CD1c-positive myeloid dendritic cell (primary cell): ENCODE results near the gene B4GALT5.
"Not testable (repeated sequence)": the region's sequence is repeated elsewhere in the genome, so short reads cannot be mapped to it uniquely, and the experiment has no call there.

Experiments used
- DNase-seq: peaks from one replicate; pipeline ENCODE4 v3.0.0-alpha.2; 2016; ENCODE audit errors: extremely low spot score

Gene B4GALT5

DNA sequence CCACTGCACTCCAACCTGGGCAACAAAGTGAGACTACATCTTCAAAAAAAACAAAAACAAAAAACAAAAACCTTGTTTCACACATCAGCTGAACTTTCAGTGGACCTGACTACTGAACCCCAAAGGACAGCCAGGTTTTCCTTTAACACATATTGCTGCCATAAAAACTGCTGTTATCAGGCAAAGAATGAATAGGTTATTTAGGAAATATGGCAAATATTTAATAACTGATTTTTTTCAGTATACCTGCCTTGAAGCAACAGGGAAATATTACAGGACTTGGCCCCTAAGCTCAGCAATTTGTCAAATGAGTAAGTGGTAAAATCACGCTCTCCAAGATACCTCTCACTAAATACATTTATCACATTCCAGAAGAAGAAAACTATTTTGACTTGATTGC lies 34.0 kb downstream of the B4GALT5 start:
- DNase-seq = no peak

DNA sequence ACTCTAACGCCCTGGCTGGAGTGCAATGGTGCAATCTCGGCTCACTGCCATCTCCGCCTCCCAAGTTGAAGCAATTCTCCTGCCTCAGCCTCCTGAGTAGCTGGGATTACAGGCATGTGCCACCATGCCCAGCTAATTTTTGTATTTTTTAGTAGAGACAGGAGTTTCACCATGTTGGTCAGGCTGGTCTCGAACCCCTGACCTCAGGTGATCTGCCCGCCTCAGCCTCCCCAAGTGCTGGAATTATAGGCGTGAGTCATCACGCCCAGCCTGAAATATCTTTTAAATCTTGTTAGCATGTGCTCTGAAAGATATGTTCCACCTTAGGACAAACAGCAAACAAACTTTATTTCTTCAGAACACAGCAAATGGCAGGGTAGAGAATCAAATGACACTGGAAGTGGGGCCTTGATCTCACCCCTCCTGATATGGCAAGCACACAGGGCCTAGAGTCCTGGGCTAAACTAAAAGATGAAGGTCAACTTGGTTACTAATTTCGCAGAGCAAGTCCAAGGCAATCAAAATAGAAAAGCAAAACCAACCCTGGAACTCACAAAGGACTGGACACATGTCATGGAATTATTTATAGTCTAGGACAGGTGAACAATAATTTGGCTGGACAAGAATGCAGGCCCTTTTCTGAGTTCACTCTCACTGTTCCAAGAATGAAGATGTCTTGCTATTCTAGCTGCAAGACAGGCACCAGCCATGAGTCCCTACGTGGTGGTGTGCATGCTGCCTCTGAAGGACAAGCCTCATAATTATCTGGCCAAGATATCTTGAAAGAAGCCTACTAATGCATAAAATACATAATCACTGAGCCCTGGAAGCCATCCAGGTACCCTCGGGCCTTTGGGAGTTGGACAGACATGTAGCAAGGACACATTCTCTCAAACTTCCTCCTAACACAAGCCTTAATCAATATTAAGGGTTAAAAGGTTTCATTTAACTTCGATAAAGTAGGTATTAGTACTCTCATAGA lies 35.6 kb downstream of the B4GALT5 start:
- DNase-seq = no peak

DNA sequence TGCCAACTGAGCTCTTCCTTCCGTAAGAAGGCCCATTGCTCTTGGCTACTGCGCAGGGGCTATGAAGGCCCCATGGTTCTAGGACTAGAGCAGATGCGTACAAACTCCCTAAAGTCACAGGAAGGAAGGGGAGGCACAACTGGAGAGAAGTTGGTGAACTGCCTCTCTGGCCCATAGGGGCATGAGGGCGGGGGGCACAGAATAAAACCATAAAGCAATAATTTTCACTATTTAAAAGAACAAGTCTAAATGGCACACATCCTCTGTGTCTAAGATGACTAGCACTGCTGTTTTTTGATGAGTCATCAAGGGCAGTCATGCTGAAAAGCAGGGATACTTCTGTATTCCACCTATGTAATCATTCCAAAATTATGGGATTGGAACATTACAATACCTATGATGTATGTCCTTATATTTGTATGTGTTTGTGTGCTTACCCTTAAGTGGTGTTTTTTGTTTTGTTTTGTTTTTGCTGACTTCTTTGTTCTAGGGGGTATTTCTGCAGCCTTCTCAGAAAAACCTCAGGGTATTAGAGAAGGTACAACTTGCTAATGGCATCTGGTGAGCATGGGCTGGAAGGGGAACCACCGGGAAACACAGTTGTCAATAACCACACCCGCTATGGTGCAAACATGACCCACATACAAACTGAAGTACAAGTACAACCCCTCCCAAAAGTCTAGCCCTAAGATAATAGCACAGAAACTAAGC lies 36.9 kb downstream of the B4GALT5 start:
- DNase-seq = peak; percentile 67

DNA sequence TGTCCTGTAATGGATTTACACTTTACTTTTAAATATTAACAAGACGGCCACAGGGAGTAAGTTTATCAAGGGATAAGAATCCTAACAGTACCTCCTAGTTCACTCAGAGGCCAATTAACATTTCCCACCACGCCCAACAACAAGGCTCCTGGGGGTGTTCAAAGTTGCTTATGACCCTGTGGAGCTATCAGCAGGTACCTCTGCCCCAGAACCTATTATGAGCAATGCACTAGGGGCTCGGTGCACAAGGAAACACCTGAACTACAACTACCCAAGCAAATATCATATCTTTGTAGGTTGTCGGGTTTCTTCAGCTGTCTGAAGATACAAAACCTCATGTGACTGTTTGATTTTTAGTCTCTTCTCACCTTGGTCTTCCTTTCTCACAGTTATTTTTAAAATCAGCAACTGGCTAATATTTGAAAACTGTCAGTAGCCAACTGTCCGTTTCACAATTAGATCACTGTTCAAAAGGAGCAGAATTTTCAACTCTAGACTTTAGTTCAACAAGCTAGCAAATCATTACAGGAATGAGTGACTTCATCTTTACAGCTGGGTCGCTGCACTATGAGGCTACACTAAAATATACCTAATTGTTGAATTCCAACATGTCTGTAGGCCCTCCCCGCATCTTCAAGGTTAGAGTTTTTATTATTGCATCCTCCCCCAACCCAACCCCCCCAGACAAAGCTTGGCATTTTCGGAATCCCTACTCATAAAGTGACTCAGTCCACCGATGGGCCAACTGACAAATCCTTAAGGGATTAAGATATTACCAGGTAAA lies 38.1 kb downstream of the B4GALT5 start:
- DNase-seq = no peak

DNA sequence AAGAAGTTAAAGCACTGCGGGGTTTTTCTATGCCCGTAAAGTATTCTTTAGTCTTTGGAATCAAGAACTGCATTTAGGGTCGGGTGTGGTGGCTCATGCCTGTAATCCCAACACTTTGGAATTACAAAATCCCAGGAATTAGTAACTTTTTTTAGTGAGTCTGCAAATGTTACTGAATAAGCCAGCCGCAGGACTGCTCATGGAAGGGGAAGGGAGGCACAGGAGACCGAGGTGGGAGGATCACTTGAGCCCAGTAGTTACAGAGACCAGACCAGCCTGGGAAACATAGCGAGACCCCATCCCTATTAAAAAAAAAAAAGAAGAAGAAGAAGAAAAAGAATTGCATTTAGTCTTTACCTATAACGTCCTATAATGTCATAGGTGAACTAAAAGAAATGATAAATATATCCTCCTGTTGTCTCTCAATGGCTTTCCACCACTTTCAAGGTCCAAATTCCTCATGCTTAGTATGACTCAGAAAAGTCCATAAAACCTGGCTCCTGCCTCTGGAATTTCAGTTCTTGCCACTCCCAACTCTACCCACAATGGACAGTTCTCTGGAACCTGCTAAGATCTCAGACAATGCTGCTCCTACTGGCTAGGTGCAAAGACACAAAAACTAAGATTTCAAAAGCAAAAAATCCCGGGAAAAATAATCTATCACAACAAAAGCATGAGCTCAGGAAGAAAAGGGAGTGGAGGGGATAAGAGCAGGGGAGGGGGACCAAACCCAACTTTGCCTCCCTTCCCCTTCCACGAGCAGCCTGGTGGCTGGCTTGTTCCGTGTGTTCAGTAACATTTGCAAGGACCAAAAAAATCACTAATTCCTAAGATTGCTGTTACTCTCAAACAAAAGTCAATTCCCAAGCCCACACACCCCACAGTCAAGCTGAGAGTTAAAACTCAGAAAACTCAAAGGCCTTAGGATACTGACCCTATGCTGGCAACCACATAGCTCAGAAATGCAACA lies 39.0 kb downstream of the B4GALT5 start:
- DNase-seq = no peak

DNA sequence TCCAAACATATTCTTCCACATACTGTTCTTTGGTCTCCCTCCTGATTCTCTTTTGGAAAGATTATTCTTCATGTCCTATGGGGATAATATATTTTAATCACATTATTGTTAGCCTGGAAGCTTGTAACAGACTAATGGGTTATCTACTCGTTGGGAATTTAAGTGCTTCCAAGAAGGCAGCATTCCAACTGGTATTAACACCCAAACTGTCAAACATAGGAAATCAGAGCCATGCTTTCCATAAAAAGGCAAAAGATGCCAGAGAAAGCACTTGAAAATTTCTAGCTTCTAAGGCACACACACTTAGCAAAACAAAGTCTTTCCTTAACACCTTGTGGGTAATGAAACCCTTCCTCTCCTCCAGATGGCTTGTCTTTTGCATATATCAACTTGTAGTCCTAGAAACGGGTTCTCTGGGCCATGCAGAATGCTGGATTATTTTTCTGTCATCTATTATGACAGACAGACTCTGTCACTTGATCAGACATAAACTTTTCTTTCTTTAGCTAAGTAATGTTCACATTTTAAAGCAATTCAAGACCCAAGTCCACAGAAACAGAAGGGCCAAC lies 41.5 kb downstream of the B4GALT5 start:
- no peak for DNase-seq

DNA sequence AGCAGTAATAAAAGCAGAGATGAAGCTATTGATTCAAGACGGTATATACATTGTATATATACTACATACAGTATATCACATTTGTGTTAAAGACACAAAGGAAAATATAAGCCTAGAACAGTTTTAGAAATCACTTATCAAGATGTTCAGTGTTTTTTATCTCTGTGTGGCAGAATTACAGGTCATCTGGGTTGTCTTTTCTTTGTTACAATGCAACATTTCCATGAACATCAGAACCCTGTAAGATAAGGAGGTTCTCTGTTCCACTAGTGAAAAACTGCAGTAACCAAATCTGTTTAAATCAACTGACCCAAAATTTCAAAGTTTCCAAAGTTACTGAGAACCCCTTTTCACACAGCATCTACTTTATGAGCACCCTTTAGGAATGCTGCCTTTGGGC lies 42.2 kb downstream of the B4GALT5 start:
- no peak for DNase-seq

DNA sequence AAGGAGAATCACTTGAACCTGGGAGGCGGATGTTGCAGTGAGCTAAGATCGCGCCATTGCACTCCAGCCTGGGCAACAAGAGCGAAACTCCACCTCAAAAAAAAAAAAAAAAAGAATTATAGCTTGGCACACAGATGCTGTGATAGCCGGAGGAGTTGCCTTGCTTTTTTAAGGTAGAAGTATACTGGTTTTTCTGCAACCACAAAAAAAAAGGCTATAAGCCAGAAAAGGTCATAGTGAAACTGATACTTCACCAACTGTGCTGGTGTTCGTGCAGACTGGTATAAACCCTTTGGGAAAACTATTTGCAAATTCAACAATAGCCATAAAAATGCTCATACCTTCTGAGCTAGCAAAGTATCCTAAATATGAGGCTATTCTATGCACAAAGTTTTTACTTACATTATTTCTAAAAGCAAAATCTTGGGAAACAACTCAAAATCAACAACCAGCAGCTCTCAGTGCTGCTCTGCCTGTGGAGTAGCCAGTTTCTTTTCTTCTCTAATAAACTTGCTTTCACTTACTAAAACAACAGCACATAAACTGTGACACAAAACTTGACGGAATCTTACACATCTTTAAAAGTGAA lies 44.0 kb downstream of the B4GALT5 start:
- DNase-seq = peak; percentile 44

DNA sequence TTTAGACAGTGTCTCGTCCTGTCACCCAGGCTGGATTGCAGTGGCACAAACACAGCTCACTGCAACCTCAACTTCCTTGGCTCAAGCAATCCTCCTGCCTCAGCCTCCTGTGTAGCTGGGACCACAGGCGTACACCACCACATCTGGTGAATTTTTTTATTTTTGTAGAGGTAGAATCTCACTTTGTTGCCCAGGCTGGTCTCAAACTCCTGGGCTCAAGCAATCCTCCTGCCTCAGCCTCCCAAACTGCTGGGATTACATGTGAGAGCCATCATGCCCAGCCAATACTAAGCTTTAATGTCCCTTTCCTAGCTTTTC lies 44.8 kb downstream of the B4GALT5 start:
- DNase-seq = not testable (repeated sequence)

DNA sequence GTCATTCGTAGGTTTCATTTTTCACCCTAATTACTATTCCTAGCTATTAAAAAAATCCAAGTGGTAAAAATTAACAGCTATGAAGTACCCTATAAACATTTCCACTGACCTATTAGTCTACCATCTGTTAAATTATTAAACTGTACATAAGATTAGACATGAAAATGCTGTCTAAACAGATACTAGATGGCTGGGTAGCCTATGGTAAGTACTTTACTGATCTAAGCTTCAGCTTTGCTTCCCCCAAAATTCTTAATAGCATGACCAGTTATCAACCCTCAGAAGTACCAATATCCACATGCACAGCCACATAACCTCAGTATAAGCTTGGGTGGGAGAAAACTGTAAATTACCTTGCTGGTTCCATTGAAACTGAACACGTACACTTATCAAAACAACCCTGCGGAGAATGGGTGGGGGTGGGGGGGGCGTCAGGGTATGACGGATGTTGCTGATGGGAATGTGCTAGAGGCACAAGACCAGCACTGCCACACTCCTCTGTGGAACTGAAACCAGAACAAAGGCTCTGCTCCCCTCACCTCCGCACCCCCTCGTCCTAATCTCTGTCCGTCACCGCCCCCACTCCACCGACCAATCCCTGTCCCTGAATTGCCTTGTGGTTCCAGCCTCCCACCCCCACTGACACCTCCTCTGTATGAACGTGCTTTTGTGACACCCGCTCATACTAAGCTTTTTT lies 45.3 kb downstream of the B4GALT5 start:
- DNase-seq = peak; percentile 91

DNA sequence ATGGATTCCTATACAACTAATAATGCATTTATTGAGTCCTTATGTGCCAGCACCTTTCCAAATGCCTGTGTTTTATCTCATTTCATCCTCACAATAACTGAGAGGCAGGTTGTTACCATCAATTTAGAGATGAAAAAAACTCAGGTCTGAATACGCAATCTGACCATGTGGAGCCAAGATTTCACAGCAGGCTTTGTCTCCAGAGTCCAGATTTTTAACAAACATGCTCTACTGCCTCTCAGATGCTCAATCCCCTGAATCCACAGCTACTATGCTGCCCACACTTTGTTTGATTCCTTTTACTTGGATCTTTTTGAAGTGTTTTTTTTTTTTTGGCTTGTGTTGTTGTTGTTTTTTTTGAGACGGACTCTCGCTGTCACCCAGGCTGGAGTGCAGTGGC lies 46.8 kb downstream of the B4GALT5 start:
- DNase-seq = no peak

DNA sequence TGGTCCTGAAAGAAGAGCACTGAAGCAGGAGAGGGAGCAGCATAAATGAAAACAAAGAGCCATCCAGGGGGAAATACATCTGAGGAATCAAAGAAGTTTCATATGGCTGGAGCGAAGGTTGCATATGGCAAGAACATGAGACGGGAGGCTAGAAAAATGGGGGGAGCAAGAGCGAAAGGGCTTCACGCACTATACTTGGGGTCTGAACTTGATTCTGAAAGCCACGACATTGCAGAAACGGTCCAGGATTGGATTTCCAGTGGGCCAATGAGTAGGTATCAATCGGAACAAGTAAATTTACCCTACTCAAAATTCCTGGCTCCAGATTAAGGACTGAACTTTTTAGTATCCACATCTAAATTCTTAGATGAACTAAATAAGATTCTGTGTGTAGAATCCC lies 47.9 kb downstream of the B4GALT5 start:
- DNase-seq = no peak

DNA sequence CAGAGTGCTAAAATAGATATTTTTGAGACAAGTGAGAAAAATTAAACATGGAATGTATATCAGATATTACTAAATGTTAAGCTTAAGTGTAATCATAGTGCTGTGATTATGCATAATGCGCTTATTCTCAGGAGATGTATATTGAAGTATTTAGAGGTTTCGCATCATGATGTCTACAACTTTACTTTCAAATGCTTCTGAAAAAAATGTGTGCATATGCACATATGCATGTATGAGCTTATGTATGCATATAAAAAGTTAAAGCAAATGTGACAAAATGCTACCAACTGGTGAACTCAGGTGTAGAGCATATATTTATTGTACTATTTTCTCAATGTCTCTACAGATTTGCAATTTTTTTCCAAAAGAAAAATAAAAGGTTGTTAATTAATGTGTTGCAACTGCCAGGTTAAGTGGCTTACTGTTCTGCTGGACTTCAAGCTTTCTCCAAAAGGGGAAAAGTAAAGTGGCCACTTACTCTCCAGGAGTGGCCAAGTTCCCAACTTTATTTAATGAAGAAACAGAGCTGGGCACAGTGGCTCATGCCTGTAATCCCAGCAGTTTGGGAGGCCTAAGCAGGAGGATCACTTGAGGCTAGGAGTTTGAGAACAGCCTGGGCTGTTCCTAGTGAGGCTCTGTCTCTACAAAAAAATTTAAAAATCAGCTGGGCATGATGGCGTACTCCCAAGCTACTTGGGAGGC lies 48.9 kb downstream of the B4GALT5 start:
- no peak for DNase-seq

DNA sequence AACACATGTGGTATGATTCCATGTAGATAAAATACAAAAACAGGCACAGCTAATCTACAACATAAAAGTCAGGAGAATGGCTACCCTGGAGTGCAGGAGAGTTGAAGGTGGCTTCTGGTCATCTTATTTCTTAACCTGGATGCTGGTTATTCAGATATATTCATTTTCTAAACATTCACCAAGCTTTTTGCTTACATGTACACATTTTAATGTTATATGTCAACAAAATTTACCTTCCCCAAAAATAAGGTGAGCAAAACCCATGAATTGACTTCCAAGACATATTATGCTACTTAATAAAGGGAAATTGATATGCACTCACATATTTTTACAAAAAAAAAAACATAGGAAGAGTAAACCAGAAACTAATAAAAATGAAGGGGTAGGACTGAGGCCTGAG lies 50.6 kb downstream of the B4GALT5 start:
- DNase-seq = no peak

DNA sequence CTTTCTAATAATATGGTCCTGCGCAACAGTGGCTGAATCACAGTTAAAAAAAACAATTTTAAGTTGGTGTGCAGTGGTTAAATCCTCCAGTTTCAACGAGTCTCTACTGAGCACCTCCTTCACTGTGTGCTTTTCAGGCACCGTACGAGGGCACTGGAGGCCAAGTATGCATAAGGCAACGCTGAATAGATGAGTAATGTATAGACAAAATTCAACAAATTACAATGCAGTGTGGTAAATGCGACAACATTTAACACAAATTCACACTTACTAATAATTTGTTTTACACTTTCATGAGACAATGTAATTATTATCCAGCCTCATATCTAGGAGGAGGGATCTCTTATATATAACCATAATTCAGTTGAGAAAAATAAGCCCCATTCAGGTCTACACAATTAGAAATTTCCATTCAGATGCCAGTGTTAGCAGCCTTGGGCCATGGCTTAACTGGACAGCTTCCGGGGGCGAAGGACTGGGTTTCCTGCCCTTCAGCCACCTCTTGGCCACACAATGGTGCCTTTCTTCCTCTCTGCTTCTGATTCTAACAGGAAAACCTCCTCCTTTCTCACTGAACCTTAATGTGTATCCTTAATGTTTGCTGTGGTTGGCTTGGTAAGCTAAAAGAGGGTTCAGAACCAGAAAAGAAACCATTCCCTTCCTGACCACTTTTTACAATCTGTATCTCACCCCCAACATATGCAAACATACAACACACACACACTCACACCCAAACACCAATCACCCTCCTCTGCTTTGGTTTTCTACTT lies 51.9 kb downstream of the B4GALT5 start:
- DNase-seq = no peak

DNA sequence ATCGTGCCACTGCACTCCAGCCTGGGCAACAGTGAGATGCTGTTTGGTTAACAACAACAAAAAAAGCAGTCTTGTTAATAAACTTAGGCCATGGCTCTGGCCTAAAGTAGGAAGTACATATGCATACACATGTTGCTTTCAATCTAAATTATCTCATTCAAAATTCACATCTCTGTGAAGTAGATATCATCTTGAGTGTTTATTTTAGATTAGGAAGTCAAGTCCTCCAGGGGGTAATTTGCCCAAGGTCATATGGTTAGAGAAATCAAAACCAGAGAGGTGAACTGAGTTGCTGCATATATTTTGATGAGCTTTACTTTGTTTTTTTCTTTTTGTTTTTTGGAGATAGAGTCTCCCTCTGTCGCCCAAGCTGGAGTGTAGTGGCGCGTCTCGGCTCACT lies 52.8 kb downstream of the B4GALT5 start:
- no peak for DNase-seq

DNA sequence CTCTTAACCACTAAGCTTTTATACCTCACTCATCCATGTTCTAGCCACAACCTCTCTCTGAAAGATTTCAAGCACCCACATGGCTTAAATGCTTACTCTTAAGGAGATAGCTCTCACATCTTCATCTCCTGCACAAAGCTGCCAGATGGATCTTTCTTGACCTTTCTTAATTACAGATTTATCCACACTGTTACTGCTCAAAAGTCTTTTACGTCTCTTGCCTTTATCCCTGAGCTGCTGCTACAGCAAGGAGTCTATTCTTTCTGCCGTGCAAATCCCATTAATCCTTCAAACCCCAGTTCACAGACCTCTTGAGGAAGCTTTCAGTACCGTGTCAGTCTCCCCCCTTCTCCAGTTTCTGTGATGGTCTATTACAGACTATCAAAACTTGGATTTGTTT lies 54.6 kb downstream of the B4GALT5 start:
- DNase-seq = no peak

DNA sequence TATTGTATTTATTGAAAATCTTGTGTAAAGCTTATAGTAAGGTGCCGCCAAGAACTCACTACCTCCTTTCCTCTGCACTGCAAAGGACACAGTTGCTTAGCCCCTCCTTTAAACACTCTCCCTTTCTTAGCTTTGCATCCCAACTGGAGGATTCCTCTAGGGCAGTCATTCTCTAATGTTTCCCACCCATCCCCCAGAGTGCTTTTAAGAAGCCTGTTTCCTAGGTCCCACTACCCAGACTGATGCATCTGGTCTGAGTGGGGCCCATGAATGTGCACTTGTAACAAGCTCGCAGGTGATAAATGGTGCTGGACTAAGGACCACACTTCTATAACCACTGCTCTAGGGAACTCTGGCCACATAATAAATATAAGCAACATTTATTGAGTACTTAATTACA lies 55.2 kb downstream of the B4GALT5 start:
- DNase-seq = no peak
